Measurements from ENCODE around the gene HES7. TPM values are rescaled to one million over a fixed set of nuclear protein-coding genes. Genes with fewer than 3 reads are reported as not detected.

The HES7 gene
- polyA plus RNA-seq, 1 of the 3 experiments (the other 2 are of a cell fraction): 1.2 TPM

GRCh38 chr17:8138672-8139371 is 14.9 kb upstream of the HES7 start (continued):
- TF ChIP-seq FOSL2 (IDR thresholded peaks at IDR 0.05; ENCODE audit: borderline replicate concordance, low read depth) (peak; percentile 48), CTCF (IDR thresholded peaks at IDR 0.05) (peak; percentile 91), YY1 (IDR thresholded peaks at IDR 0.05; ENCODE audit: low read depth) (peak; percentile 9; the same call in 1 of the 2 replicates), IRF3 (IDR thresholded peaks at IDR 0.05; ENCODE audit: low read depth, low read length) (no peak), EP300 (IDR thresholded peaks at IDR 0.05; ENCODE audit: borderline replicate concordance in 1 of 2, low read depth in 1 of 2, low read length in 1 of 2) (peak in 1 of 2 experiments; percentile 24; a peak in 1 of 4 replicates), RXRA (IDR thresholded peaks at IDR 0.05; ENCODE audit: borderline replicate concordance, low read depth) (no peak), SIN3A (IDR thresholded peaks at IDR 0.05; ENCODE audit: borderline replicate concordance, low read depth, low read length) (peak; percentile 75; the same call in 1 of the 2 replicates), NFIC (IDR thresholded peaks at IDR 0.05; ENCODE audit: borderline replicate concordance) (no peak; the same call in 1 of the 2 replicates)

DNA sequence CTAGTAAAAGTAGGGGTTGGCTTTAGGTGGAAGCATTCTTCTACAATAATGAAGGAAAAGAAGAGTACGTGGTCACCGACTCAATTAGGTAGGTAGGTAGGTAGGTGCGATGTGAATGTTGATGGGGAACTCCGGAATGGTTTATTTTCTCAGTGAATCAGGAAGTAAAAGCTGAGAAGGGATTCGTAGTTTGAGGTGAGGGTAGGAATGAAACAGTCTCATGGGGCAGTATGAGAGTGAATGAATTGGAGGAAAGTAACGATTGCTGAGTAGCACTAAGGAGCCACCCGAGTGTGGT is 14.4 kb upstream of the HES7 start:
- H4K20me1 ChIP-seq (ENCODE audit: insufficient read depth): peaks cover 8% of the 10 kb centered on the region; the same call in 1 of the 2 replicates
- ChIA-PET CTCF (interaction anchor here (0.9 to 9.5 kb wide), 18 partner anchors 10 to 702 kb away, joined by 3 to 98 read pairs (median 6); partner anchors contain the start of genes ALOXE3, BORCS6, HES7 and PER1), POLR2A (interaction anchor here (0.6 to 4.1 kb wide), 4 partner anchors 13 to 35 kb away, joined by 3 to 19 read pairs (median 3); partner anchors contain the start of gene PER1)
- TF ChIP-seq FOXJ3 (CRISPR knock-in tag; IDR thresholded peaks at IDR 0.05) (no peak), TAF1 (IDR thresholded peaks at IDR 0.05; ENCODE audit: borderline replicate concordance, low read depth, low read length) (no peak), MEF2A (IDR thresholded peaks at IDR 0.05; ENCODE audit: borderline replicate concordance, low read depth) (no peak), RCOR1 (IDR thresholded peaks at IDR 0.05; ENCODE audit: low read length) (no peak), TCF12 (IDR thresholded peaks at IDR 0.05) (no peak), NRF1 (IDR thresholded peaks at IDR 0.05; ENCODE audit: low read depth, low read length) (no peak), NFIC (IDR thresholded peaks at IDR 0.05; ENCODE audit: borderline replicate concordance) (no peak), GABPA (IDR thresholded peaks at IDR 0.05; ENCODE audit: low read depth) (no peak), PBX3 (IDR thresholded peaks at IDR 0.05) (no peak), YY1 (IDR thresholded peaks at IDR 0.05; ENCODE audit: low read depth) (no peak), SMC3 (IDR thresholded peaks at IDR 0.05; ENCODE audit: low read depth, low read length) (no peak)
- TF ChIP-seq, protein P1, sequence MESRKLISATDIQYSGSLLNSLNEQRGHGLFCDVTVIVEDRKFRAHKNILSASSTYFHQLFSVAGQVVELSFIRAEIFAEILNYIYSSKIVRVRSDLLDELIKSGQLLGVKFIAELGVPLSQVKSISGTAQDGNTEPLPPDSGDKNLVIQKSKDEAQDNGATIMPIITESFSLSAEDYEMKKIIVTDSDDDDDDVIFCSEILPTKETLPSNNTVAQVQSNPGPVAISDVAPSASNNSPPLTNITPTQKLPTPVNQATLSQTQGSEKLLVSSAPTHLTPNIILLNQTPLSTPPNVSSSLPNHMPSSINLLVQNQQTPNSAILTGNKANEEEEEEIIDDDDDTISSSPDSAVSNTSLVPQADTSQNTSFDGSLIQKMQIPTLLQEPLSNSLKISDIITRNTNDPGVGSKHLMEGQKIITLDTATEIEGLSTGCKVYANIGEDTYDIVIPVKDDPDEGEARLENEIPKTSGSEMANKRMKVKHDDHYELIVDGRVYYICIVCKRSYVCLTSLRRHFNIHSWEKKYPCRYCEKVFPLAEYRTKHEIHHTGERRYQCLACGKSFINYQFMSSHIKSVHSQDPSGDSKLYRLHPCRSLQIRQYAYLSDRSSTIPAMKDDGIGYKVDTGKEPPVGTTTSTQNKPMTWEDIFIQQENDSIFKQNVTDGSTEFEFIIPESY (IDR thresholded peaks at IDR 0.05; ENCODE audit: borderline replicate concordance, low read depth): no peak; the same call in 1 of the 2 replicates
- TF ChIP-seq, protein P2, sequence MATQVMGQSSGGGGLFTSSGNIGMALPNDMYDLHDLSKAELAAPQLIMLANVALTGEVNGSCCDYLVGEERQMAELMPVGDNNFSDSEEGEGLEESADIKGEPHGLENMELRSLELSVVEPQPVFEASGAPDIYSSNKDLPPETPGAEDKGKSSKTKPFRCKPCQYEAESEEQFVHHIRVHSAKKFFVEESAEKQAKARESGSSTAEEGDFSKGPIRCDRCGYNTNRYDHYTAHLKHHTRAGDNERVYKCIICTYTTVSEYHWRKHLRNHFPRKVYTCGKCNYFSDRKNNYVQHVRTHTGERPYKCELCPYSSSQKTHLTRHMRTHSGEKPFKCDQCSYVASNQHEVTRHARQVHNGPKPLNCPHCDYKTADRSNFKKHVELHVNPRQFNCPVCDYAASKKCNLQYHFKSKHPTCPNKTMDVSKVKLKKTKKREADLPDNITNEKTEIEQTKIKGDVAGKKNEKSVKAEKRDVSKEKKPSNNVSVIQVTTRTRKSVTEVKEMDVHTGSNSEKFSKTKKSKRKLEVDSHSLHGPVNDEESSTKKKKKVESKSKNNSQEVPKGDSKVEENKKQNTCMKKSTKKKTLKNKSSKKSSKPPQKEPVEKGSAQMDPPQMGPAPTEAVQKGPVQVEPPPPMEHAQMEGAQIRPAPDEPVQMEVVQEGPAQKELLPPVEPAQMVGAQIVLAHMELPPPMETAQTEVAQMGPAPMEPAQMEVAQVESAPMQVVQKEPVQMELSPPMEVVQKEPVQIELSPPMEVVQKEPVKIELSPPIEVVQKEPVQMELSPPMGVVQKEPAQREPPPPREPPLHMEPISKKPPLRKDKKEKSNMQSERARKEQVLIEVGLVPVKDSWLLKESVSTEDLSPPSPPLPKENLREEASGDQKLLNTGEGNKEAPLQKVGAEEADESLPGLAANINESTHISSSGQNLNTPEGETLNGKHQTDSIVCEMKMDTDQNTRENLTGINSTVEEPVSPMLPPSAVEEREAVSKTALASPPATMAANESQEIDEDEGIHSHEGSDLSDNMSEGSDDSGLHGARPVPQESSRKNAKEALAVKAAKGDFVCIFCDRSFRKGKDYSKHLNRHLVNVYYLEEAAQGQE (IDR thresholded peaks at IDR 0.05; ENCODE audit: low read depth, low read length): no peak
- no peaks in the 10 kb centered on the region for H3K79me2 ChIP-seq (ENCODE audit: insufficient read depth)
- peaks cover 30% of the 10 kb centered on the region for H3F3A ChIP-seq (replicated peaks; ENCODE audit: insufficient read depth)
- no peaks in the 10 kb centered on the region for H3K9me3 ChIP-seq
- peak overlapping the region in 1 of 2 experiments; percentile 77; a peak in 2 of 4 replicates for H3K27ac ChIP-seq (ENCODE audit: low read depth in 2 of 2, low read length in 1 of 2)
- peak overlapping the region; percentile 75 for H2AFZ ChIP-seq (ENCODE audit: low read depth)
- peak overlapping the region; percentile 39 to 62 for H3K4me3 ChIP-seq (ENCODE audit: low read depth in 2 of 2, low read length in 1 of 2)
- peak overlapping the region; percentile 61 for H3K9ac ChIP-seq
- H3K36me3 ChIP-seq (replicated peaks in 1 of 2; ENCODE audit: control insufficient read depth in 1 of 2, insufficient read depth in 2 of 2, low read length in 1 of 2): peaks cover 9 to 25% of the 10 kb centered on the region in 2 experiments
- peak overlapping the region; percentile 85 for H3K4me2 ChIP-seq
- DNase-seq: no peak
- H3K9me2 ChIP-seq: no peaks in the 10 kb centered on the region
- 5% methylated on average over 7 of the region's 7 CpGs for WGBS (ENCODE audit: low lambda C conversion rate)
- H3K27me3 ChIP-seq (ENCODE audit: insufficient read depth): no peaks in the 10 kb centered on the region
- peaks cover 0 to 5% of the 10 kb centered on the region in 2 experiments; a peak in 1 of 4 replicates for H3K4me1 ChIP-seq (ENCODE audit: control insufficient read depth in 1 of 2, insufficient read depth in 2 of 2, low read depth in 1 of 2, low read length in 1 of 2)

Data from SK-N-SH (cell line).